HEK293 (cell line): ENCODE data around the gene TTC22.

Experiments
- CTCF ChIA-PET: fragments of 350-600 bp; formaldehyde crosslinking; extraction: SDS; loops from one replicate; lab custom pipeline; 2021; ENCODE audit warnings: antibody characterized with exemption; lab: Yijun Ruan, JAX
- POLR2A ChIA-PET: fragments of 300-600 bp; formaldehyde crosslinking; extraction: SDS; loops from one replicate; lab custom pipeline; 2020; ENCODE audit warnings: antibody characterized with exemption, inconsistent platforms; lab: Yijun Ruan, JAX
- H3K27ac ChIP-seq: fragments of 200-500 bp; sonication (Bioruptor generic); 2 replicates; pipeline ENCODE4 v1.5.1; 2014; ENCODE audit warnings: low read depth, low read length, control low read depth, inconsistent platforms; ENCODE audit errors: extremely low read depth
- H3K36me3 ChIP-seq, 2 experiments: fragments of 200-500 bp in 1 of 2; sonication (Bioruptor generic) in 1 of 2; 1 replicate in 1 of 2; 2 replicates in 1 of 2; pipeline ENCODE4 v1.5.1; 2014 to 2017; ENCODE audit warnings: inconsistent platforms in 2 of 2, low read length in 2 of 2; ENCODE audit not compliant: control insufficient read depth in 2 of 2, insufficient read depth in 1 of 2
- H3K4me1 ChIP-seq: fragments of 200-500 bp; sonication (Bioruptor generic); 2 replicates; pipeline ENCODE4 v1.5.1; 2014; ENCODE audit warnings: mild to moderate bottlenecking, low read length, inconsistent platforms; ENCODE audit not compliant: control insufficient read depth, insufficient read depth
- H3K4me3 ChIP-seq: 2 replicates; pipeline ENCODE4 v1.5.1; 2011; ENCODE audit warnings: low read depth, mild to moderate bottlenecking, control low read depth, low read length, moderate library complexity
- H3K9me3 ChIP-seq: fragments of 200-500 bp; sonication (Bioruptor generic); 2 replicates; pipeline ENCODE4 v1.5.1; 2014; ENCODE audit warnings: low read depth, low read length, inconsistent platforms; ENCODE audit not compliant: control insufficient read depth, insufficient read depth
- ATF2 ChIP-seq: fragments of 450-650 bp; formaldehyde crosslinking; IDR thresholded peaks from 2 replicates; pipeline ENCODE4 v1.5.1; 2016; ENCODE audit warnings: missing biosample characterization, missing genetic modification characterization, low read depth
- GFI1B ChIP-seq: fragments of 450-650 bp; formaldehyde crosslinking; IDR thresholded peaks from 2 replicates; pipeline ENCODE4 v1.5.1; 2016; ENCODE audit warnings: missing biosample characterization, missing genetic modification characterization
- MEIS1 ChIP-seq: sonication (generic); formaldehyde crosslinking; IDR thresholded peaks from 2 replicates; pipeline ENCODE4 v1.8.1; 2022; ENCODE audit warnings: missing genetic modification reagents, mild to moderate bottlenecking, borderline replicate concordance
- SCRT2 ChIP-seq: fragments of 450-650 bp; formaldehyde crosslinking; IDR thresholded peaks from 2 replicates; pipeline ENCODE4 v1.5.1; 2016; ENCODE audit warnings: missing biosample characterization, missing genetic modification characterization
- ZNF16 ChIP-seq: fragments of 450-650 bp; formaldehyde crosslinking; IDR thresholded peaks from 2 replicates; pipeline ENCODE4 v1.5.1; 2016; ENCODE audit warnings: low read depth, missing biosample characterization, missing genetic modification characterization
- ZNF174 ChIP-seq: fragments of 450-650 bp; formaldehyde crosslinking; IDR thresholded peaks from 2 replicates; pipeline ENCODE4 v1.5.0; 2017; ENCODE audit warnings: missing biosample characterization, mild to moderate bottlenecking, missing genetic modification characterization
- ZNF280D ChIP-seq: fragments of 450-650 bp; formaldehyde crosslinking; IDR thresholded peaks from 2 replicates; pipeline ENCODE4 v1.5.1; 2016; ENCODE audit warnings: missing biosample characterization, missing genetic modification characterization
- ZNF473 ChIP-seq: fragments of 450-650 bp; formaldehyde crosslinking; IDR thresholded peaks from 2 replicates; pipeline ENCODE4 v1.5.1; 2017; ENCODE audit warnings: missing biosample characterization, missing genetic modification characterization
- ZNF548 ChIP-seq: fragments of 450-650 bp; formaldehyde crosslinking; IDR thresholded peaks from 2 replicates; pipeline ENCODE4 v1.5.1; 2016; ENCODE audit warnings: missing biosample characterization, missing genetic modification characterization
- ZNF600 ChIP-seq: fragments of 450-650 bp; formaldehyde crosslinking; IDR thresholded peaks from 2 replicates; pipeline ENCODE4 v1.5.1; 2016; ENCODE audit warnings: missing biosample characterization, missing genetic modification characterization
- ZNF624 ChIP-seq: fragments of 450-650 bp; formaldehyde crosslinking; IDR thresholded peaks from 2 replicates; pipeline ENCODE4 v1.5.1; 2017; ENCODE audit warnings: missing biosample characterization, missing genetic modification characterization
- ZNF654 ChIP-seq: fragments of 450-650 bp; formaldehyde crosslinking; IDR thresholded peaks from 2 replicates; pipeline ENCODE4 v1.5.1; 2016; ENCODE audit warnings: low read depth, missing biosample characterization, missing genetic modification characterization
- ZNF792 ChIP-seq: fragments of 450-650 bp; formaldehyde crosslinking; IDR thresholded peaks from 2 replicates; pipeline ENCODE4 v1.5.1; 2016; ENCODE audit warnings: missing biosample characterization, missing genetic modification characterization
- ZNF843 ChIP-seq: fragments of 450-650 bp; formaldehyde crosslinking; IDR thresholded peaks from 2 replicates; pipeline ENCODE4 v1.5.1; 2016; ENCODE audit warnings: missing biosample characterization, missing genetic modification characterization
- ZSCAN30 ChIP-seq: fragments of 450-650 bp; IDR thresholded peaks from 2 replicates; pipeline ENCODE4 v1.5.1; 2018; ENCODE audit warnings: missing biosample characterization, mild to moderate bottlenecking, missing genetic modification characterization, moderate library complexity
- TF ChIP-seq, protein P1 (sequence below): fragments of 450-650 bp; formaldehyde crosslinking; IDR thresholded peaks from 2 replicates; pipeline ENCODE4 v1.5.1; 2016; ENCODE audit warnings: missing biosample characterization, missing genetic modification characterization

Gene TTC22

DNA sequence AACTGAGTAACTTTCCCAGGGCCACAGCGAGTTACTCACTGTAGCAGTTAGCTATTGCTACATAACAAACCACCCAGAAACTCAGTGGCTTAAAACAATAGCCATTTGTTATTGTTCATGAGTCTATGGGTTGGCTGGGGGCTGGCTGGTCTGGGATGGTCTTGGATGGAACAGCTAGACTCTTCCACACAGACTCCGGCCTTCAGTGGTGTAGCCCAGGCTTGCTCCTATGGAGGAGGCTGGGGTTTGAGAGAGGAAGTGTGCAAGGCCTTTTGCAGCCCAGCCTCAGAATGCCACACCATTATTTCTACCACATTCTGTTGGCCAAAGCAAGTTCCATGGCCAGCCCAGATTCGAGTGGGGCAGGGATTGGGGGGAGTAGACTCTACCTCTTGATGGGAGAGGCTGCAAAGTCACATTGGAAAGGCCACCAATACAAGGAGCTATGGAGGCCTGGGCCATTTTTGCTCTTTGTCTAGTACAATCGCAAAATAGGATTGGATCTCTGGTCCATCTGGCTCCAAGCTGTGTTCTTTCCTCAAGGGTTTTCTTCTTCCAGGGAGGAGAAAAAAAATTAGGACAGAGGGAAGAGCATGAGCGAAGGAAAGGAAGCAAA lies 37.5 kb upstream of the TTC22 start:
- no peak for TF ChIP-seq ZSCAN30 (tag by site-specific recombination)
- TF ChIP-seq ZNF843 (tag by site-specific recombination), result no peak
- TF ChIP-seq ZNF280D (tag by site-specific recombination), result no peak
- TF ChIP-seq ZNF600 (tag by site-specific recombination), result no peak
- TF ChIP-seq, protein P1, sequence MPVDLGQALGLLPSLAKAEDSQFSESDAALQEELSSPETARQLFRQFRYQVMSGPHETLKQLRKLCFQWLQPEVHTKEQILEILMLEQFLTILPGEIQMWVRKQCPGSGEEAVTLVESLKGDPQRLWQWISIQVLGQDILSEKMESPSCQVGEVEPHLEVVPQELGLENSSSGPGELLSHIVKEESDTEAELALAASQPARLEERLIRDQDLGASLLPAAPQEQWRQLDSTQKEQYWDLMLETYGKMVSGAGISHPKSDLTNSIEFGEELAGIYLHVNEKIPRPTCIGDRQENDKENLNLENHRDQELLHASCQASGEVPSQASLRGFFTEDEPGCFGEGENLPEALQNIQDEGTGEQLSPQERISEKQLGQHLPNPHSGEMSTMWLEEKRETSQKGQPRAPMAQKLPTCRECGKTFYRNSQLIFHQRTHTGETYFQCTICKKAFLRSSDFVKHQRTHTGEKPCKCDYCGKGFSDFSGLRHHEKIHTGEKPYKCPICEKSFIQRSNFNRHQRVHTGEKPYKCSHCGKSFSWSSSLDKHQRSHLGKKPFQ, result no peak
- TF ChIP-seq MEIS1 (CRISPR knock-in tag), result no peak
- no peak for TF ChIP-seq ZNF548 (tag by site-specific recombination)
- TF ChIP-seq ZNF792, result no peak
- no peak for TF ChIP-seq ZNF624 (tag by site-specific recombination)
- no peak for TF ChIP-seq ZNF16
- TF ChIP-seq ZNF654 (tag by site-specific recombination), result no peak
- TF ChIP-seq ZNF174 (tag by site-specific recombination), result no peak
- no peak for TF ChIP-seq ZNF473 (tag by site-specific recombination)
- ChIA-PET POLR2A (no interaction called here), CTCF (no interaction called here)
- H3K36me3 ChIP-seq, result no peaks in the 10 kb centered on the region
- no peaks in the 10 kb centered on the region for H3K9me3 ChIP-seq
- no peaks in the 10 kb centered on the region for H3K4me1 ChIP-seq
- H3K4me3 ChIP-seq, result no peak overlapping the region
- no peak overlapping the region for H3K27ac ChIP-seq

GRCh38 chr1:54837002-54837853 lies 36.1 kb upstream of the TTC22 start:
- ChIA-PET POLR2A (no interaction called here), CTCF (interaction anchor here (0.8 kb wide), 1 partner anchor 10 kb away, joined by 3 read pairs; no protein-coding TSS in a partner anchor)
- Histone ChIP-seq H3K4me1 (no peaks in the 10 kb centered on the region), H3K36me3 (no peaks in the 10 kb centered on the region), H3K27ac (no peak overlapping the region), H3K4me3 (no peak overlapping the region), H3K9me3 (no peaks in the 10 kb centered on the region)
- peak; percentile 36; the same call in 1 of the 2 replicates for TF ChIP-seq SCRT2
- TF ChIP-seq ATF2, result 0 out of 2 replicates have a peak, but pooled peaks have one; percentile 10
- TF ChIP-seq GFI1B (tag by site-specific recombination), result no peak
